ENCODE results near the gene PLVAP.

DNA sequence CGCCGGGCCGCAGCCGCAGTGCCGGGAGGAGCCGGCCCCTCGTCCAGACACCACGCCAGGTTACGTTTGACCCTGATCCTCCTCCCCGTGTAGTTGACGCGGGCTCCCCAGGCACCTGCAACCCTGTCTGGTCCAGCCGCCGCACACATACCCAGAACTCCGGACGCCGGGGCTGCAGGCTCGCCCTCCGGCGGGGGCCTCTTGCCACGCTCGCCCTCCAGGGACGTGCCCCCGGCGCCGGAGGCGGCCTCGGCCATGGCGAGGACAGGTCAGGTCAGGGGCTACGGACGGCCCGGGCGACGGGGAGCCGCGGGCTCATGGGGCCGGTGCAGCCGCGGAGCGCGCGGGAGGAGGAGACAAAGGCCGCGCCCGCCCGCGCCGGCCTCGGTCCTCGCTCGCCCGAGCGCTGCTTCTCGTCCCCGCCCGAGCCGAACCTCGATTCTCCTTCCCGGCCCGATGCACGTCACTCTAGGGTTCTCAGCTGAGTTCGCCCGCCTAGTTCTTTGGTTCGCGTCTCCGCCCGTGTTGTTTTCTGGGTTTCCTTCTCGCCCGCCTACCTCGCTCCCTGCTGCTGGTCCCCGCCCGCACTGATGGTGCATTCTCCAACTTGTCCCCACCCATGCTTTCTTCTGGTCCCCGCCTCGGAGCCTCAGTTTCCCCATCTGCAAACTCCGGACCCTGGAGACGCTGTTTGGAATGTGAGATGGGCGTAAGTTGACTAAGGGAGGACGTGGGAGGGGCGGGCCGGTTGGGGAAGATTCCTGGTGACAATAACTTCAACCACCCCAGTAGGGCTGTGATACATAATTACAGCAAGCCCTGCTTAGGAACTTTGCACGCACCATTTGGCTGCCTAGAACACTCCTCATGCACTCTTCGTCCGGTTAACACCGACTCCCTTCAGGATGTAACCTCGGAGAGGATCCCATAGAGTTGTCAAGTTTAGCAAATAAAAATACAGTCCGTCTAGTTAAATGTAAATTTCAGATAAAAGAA lies 42.4 kb downstream of the PLVAP start, which contains the start of gene ANO8:
- TF ChIP-seq REST (IDR thresholded peaks at IDR 0.05; ENCODE audit: unreplicated experiment) (no peak), CTCF (conservative IDR thresholded peaks at IDR 0.05; ENCODE audit: low read depth in 2 of 2) (no peak), EZH2phosphoT487 (IDR thresholded peaks at IDR 0.05; ENCODE audit: unreplicated experiment) (no peak), POLR2AphosphoS5 (IDR thresholded peaks at IDR 0.05; ENCODE audit: low read depth) (0 out of 2 replicates have a peak, but pooled peaks have one; percentile 34), EZH2 (IDR thresholded peaks at IDR 0.05; ENCODE audit: low read depth, unreplicated experiment) (no peak), ZNF331 (CRISPR knock-in tag; IDR thresholded peaks at IDR 0.05; ENCODE audit: low read depth) (no peak), NANOG (IDR thresholded peaks at IDR 0.05; ENCODE audit: borderline replicate concordance) (no peak), JUNB (IDR thresholded peaks at IDR 0.05; ENCODE audit: unreplicated experiment) (no peak), ETS1 (IDR thresholded peaks at IDR 0.05) (no peak), CREB1 (CRISPR knock-in tag; IDR thresholded peaks at IDR 0.05; ENCODE audit: low read depth) (peak; percentile 90), ZNF114 (CRISPR knock-in tag; IDR thresholded peaks at IDR 0.05) (no peak), STAT1 (IDR thresholded peaks at IDR 0.05; ENCODE audit: unreplicated experiment) (no peak)
